ENCODE data around the gene GAB1. TPM values are rescaled to one million over a fixed set of nuclear protein-coding genes. Genes with fewer than 3 reads are reported as not detected.

Gene GAB1
- total and polyA plus RNA-seq, 5 donors from 2014 or later = 1.2 TPM; not detected in 4

- peak in 1 of 3 donors; percentile 24 for DNase-seq
- H3K36me3 Mint-ChIP-seq = no peaks in the 10 kb centered on the region
- H3K4me3 Mint-ChIP-seq = no peak overlapping the region
- H3K36me3 ChIP-seq (ENCODE audit: control insufficient read depth, insufficient read depth, low read length) = no peaks in the 10 kb centered on the region
- peaks cover 12 to 19% (median 15%) of the 10 kb centered on the region in 4 donors for H3K4me1 Mint-ChIP-seq
- H3K27me3 ChIP-seq (ENCODE audit: control insufficient read depth, insufficient read depth, low read length) = no peaks in the 10 kb centered on the region
- no peak overlapping the region for H3K4me3 ChIP-seq (ENCODE audit: low read depth, low read length)
- H3K9me3 ChIP-seq (ENCODE audit: control insufficient read depth in 2 of 2, low read length in 2 of 2) = no peaks in the 10 kb centered on the region
- no peaks in the 10 kb centered on the region for H3K4me1 ChIP-seq (ENCODE audit: control insufficient read depth, insufficient read depth, low read length, poor library complexity, severe bottlenecking)
- no peak overlapping the region for H3K27ac ChIP-seq (ENCODE audit: insufficient read depth, low read length, poor library complexity, severe bottlenecking)
- peaks cover 8% of the 10 kb centered on the region for H3K27me3 Mint-ChIP-seq
- ATAC-seq (ENCODE audit: low read depth in 2 of 2) = no peak
- H3K27ac Mint-ChIP-seq = no peak overlapping the region
- H3K9me3 Mint-ChIP-seq = peaks cover 0 to 2% (median 0%) of the 10 kb centered on the region in 7 donors
Measured at GRCh38 chr4:143362349-143363046, 25.8 kb downstream of the GAB1 start.

- H3K9me3 ChIP-seq (ENCODE audit: control insufficient read depth in 2 of 2, low read length in 2 of 2) = no peaks in the 10 kb centered on the region
Measured at GRCh38 chr4:143363332-143363731, 26.7 kb downstream of the GAB1 start.

GRCh38 chr4:143364063-143364462 lies 27.4 kb downstream of the GAB1 start:
- H3K36me3 Mint-ChIP-seq = no peaks in the 10 kb centered on the region
- H3K9me3 Mint-ChIP-seq = peaks cover 0 to 2% (median 0%) of the 10 kb centered on the region in 7 donors
- H3K27ac Mint-ChIP-seq = no peak overlapping the region
- ATAC-seq (ENCODE audit: low read depth in 2 of 2) = no peak
- no peak for DNase-seq
- Histone ChIP-seq H3K36me3 (ENCODE audit: control insufficient read depth, insufficient read depth, low read length) (no peaks in the 10 kb centered on the region), H3K27ac (ENCODE audit: insufficient read depth, low read length, poor library complexity, severe bottlenecking) (no peak overlapping the region), H3K4me1 (ENCODE audit: control insufficient read depth, insufficient read depth, low read length, poor library complexity, severe bottlenecking) (no peaks in the 10 kb centered on the region), H3K9me3 (ENCODE audit: control insufficient read depth in 2 of 2, low read length in 2 of 2) (no peaks in the 10 kb centered on the region), H3K27me3 (ENCODE audit: control insufficient read depth, insufficient read depth, low read length) (no peaks in the 10 kb centered on the region), H3K4me3 (ENCODE audit: low read depth, low read length) (no peak overlapping the region)
- peaks cover 4% of the 10 kb centered on the region for H3K27me3 Mint-ChIP-seq
- H3K4me3 Mint-ChIP-seq = no peak overlapping the region
- peaks cover 8 to 12% (median 9%) of the 10 kb centered on the region in 4 donors for H3K4me1 Mint-ChIP-seq

More at GRCh38 chr4:143363332-143363731, 26.7 kb downstream of the GAB1 start:
- Histone ChIP-seq H3K27ac (ENCODE audit: insufficient read depth, low read length, poor library complexity, severe bottlenecking) (no peak overlapping the region), H3K36me3 (ENCODE audit: control insufficient read depth, insufficient read depth, low read length) (no peaks in the 10 kb centered on the region), H3K4me1 (ENCODE audit: control insufficient read depth, insufficient read depth, low read length, poor library complexity, severe bottlenecking) (no peaks in the 10 kb centered on the region), H3K4me3 (ENCODE audit: low read depth, low read length) (no peak overlapping the region), H3K27me3 (ENCODE audit: control insufficient read depth, insufficient read depth, low read length) (no peaks in the 10 kb centered on the region)
- Mint-ChIP-seq H3K9me3 (peaks cover 0 to 2% (median 0%) of the 10 kb centered on the region in 7 donors), H3K27me3 (peaks cover 4% of the 10 kb centered on the region), H3K27ac (no peak overlapping the region), H3K4me3 (no peak overlapping the region), H3K36me3 (no peaks in the 10 kb centered on the region), H3K4me1 (peaks cover 12 to 19% (median 15%) of the 10 kb centered on the region in 4 donors)
- ATAC-seq (ENCODE audit: low read depth in 2 of 2) = no peak
- no peak for DNase-seq

- DNase-seq (no peak), ATAC-seq (ENCODE audit: low read depth in 2 of 2) (no peak)
- Mint-ChIP-seq H3K4me3 (no peak overlapping the region), H3K4me1 (peaks cover 0 to 3% (median 0%) of the 10 kb centered on the region in 4 donors), H3K27me3 (peaks cover 4% of the 10 kb centered on the region), H3K27ac (no peak overlapping the region), H3K36me3 (no peaks in the 10 kb centered on the region), H3K9me3 (peaks cover 0 to 4% (median 2%) of the 10 kb centered on the region in 7 donors)
- Histone ChIP-seq H3K27me3 (ENCODE audit: control insufficient read depth, insufficient read depth, low read length) (no peaks in the 10 kb centered on the region), H3K4me1 (ENCODE audit: control insufficient read depth, insufficient read depth, low read length, poor library complexity, severe bottlenecking) (no peaks in the 10 kb centered on the region), H3K4me3 (ENCODE audit: low read depth, low read length) (no peak overlapping the region), H3K36me3 (ENCODE audit: control insufficient read depth, insufficient read depth, low read length) (no peaks in the 10 kb centered on the region), H3K9me3 (ENCODE audit: control insufficient read depth in 2 of 2, low read length in 2 of 2) (no peaks in the 10 kb centered on the region), H3K27ac (ENCODE audit: insufficient read depth, low read length, poor library complexity, severe bottlenecking) (no peak overlapping the region)
Measured at GRCh38 chr4:143367863-143368262, 31.2 kb downstream of the GAB1 start.

- no peak overlapping the region for H3K4me3 Mint-ChIP-seq
- no peaks in the 10 kb centered on the region for H3K36me3 Mint-ChIP-seq
- Histone ChIP-seq H3K27me3 (ENCODE audit: control insufficient read depth, insufficient read depth, low read length) (no peaks in the 10 kb centered on the region), H3K9me3 (ENCODE audit: control insufficient read depth in 2 of 2, low read length in 2 of 2) (no peaks in the 10 kb centered on the region), H3K4me1 (ENCODE audit: control insufficient read depth, insufficient read depth, low read length, poor library complexity, severe bottlenecking) (no peaks in the 10 kb centered on the region), H3K4me3 (ENCODE audit: low read depth, low read length) (no peak overlapping the region), H3K27ac (ENCODE audit: insufficient read depth, low read length, poor library complexity, severe bottlenecking) (no peak overlapping the region), H3K36me3 (ENCODE audit: control insufficient read depth, insufficient read depth, low read length) (no peaks in the 10 kb centered on the region)
- DNase-seq = no peak
- H3K27me3 Mint-ChIP-seq = peaks cover 4% of the 10 kb centered on the region
- no peak for ATAC-seq (ENCODE audit: low read depth in 2 of 2)
- H3K9me3 Mint-ChIP-seq = peaks cover 0 to 4% (median 0%) of the 10 kb centered on the region in 7 donors
- no peaks in the 10 kb centered on the region for H3K4me1 Mint-ChIP-seq
- no peak overlapping the region for H3K27ac Mint-ChIP-seq
Measured at GRCh38 chr4:143369552-143369951, 32.9 kb downstream of the GAB1 start.

- Mint-ChIP-seq H3K9me3 (peaks cover 0 to 4% (median 0%) of the 10 kb centered on the region in 7 donors), H3K36me3 (no peaks in the 10 kb centered on the region), H3K4me3 (no peak overlapping the region), H3K27me3 (peaks cover 4% of the 10 kb centered on the region), H3K4me1 (no peaks in the 10 kb centered on the region), H3K27ac (no peak overlapping the region)
- H3K27ac ChIP-seq (ENCODE audit: insufficient read depth, low read length, poor library complexity, severe bottlenecking) = no peak overlapping the region
- no peak overlapping the region for H3K4me3 ChIP-seq (ENCODE audit: low read depth, low read length)
- ATAC-seq (ENCODE audit: low read depth in 2 of 2) (no peak), DNase-seq (no peak)
- no peaks in the 10 kb centered on the region for H3K27me3 ChIP-seq (ENCODE audit: control insufficient read depth, insufficient read depth, low read length)
- H3K4me1 ChIP-seq (ENCODE audit: control insufficient read depth, insufficient read depth, low read length, poor library complexity, severe bottlenecking) = no peaks in the 10 kb centered on the region
- H3K9me3 ChIP-seq (ENCODE audit: control insufficient read depth in 2 of 2, low read length in 2 of 2) = no peaks in the 10 kb centered on the region
- H3K36me3 ChIP-seq (ENCODE audit: control insufficient read depth, insufficient read depth, low read length) = no peaks in the 10 kb centered on the region
Measured at GRCh38 chr4:143372093-143372915, 35.6 kb downstream of the GAB1 start.

- no peak overlapping the region for H3K4me3 ChIP-seq (ENCODE audit: low read depth, low read length)
- H3K36me3 ChIP-seq (ENCODE audit: control insufficient read depth, insufficient read depth, low read length) = no peaks in the 10 kb centered on the region
- no peak overlapping the region for H3K27ac ChIP-seq (ENCODE audit: insufficient read depth, low read length, poor library complexity, severe bottlenecking)
- H3K4me1 Mint-ChIP-seq = no peaks in the 10 kb centered on the region
- H3K27me3 ChIP-seq (ENCODE audit: control insufficient read depth, insufficient read depth, low read length) = no peaks in the 10 kb centered on the region
- ATAC-seq (ENCODE audit: low read depth in 2 of 2) (no peak), DNase-seq (no peak)
- no peaks in the 10 kb centered on the region for H3K9me3 ChIP-seq (ENCODE audit: control insufficient read depth in 2 of 2, low read length in 2 of 2)
- no peak overlapping the region for H3K27ac Mint-ChIP-seq
- H3K4me3 Mint-ChIP-seq = no peak overlapping the region
- H3K27me3 Mint-ChIP-seq = peaks cover 8% of the 10 kb centered on the region
- H3K36me3 Mint-ChIP-seq = no peaks in the 10 kb centered on the region
- H3K9me3 Mint-ChIP-seq = peaks cover 0 to 4% (median 0%) of the 10 kb centered on the region in 7 donors
- no peaks in the 10 kb centered on the region for H3K4me1 ChIP-seq (ENCODE audit: control insufficient read depth, insufficient read depth, low read length, poor library complexity, severe bottlenecking)
Measured at GRCh38 chr4:143374255-143374654, 37.6 kb downstream of the GAB1 start.
